K562 (cell line): ENCODE measurements around the gene TRPM4. TPM values are rescaled to one million over a fixed set of nuclear protein-coding genes. Genes with fewer than 3 reads are reported as not detected.

Experiments
- ATF4 ChIP-seq: fragments of 450-650 bp; formaldehyde crosslinking; IDR thresholded peaks from 2 replicates; pipeline ENCODE4 v1.4.0; 2022; ENCODE audit warnings: mild to moderate bottlenecking, moderate library complexity
- BRF1 ChIP-seq: IDR thresholded peaks from 3 replicates; pipeline ENCODE4 v1.6.1; 2011; ENCODE audit warnings: borderline replicate concordance, mild to moderate bottlenecking; ENCODE audit not compliant: insufficient read length; ENCODE audit errors: extremely low read depth
- BRF2 ChIP-seq: IDR thresholded peaks from 3 replicates; pipeline ENCODE4 v1.6.1; 2011; ENCODE audit warnings: borderline replicate concordance, mild to moderate bottlenecking; ENCODE audit not compliant: insufficient read length, insufficient read depth
- CCNT2 ChIP-seq: IDR thresholded peaks from 2 replicates; pipeline ENCODE4 v1.6.1; 2011; ENCODE audit warnings: borderline replicate concordance, low read depth, mild to moderate bottlenecking, moderate library complexity, mixed read lengths, low read length; ENCODE audit not compliant: insufficient read length; ENCODE audit errors: extremely low read depth
- COPS2 ChIP-seq: fragments of 450-650 bp; conservative IDR thresholded peaks from 2 replicates; pipeline ENCODE4 v1.6.1; 2016; ENCODE audit warnings: mild to moderate bottlenecking, moderate library complexity
- E2F5 ChIP-seq: sonication (generic); formaldehyde crosslinking; IDR thresholded peaks from 2 replicates; pipeline ENCODE4 v1.8.0; 2022; ENCODE audit warnings: mild to moderate bottlenecking, missing genetic modification reagents
- FOXO4 ChIP-seq: fragments of 450-650 bp; formaldehyde crosslinking; IDR thresholded peaks from 2 replicates; pipeline ENCODE4 v1.4.0; 2020; ENCODE audit warnings: mild to moderate bottlenecking, moderate library complexity
- HDAC1 ChIP-seq, 2 experiments: fragments of 450-650 bp; IDR thresholded peaks; 2 replicates each; pipeline ENCODE4 v1.6.1; 2016 to 2017; ENCODE audit warnings: inconsistent platforms in 1 of 2, mild to moderate bottlenecking in 1 of 2, moderate library complexity in 1 of 2
- HDAC3 ChIP-seq: fragments of 450-650 bp; IDR thresholded peaks from 2 replicates; pipeline ENCODE4 v1.6.1; 2018; ENCODE audit warnings: borderline replicate concordance, mild to moderate bottlenecking, moderate library complexity; ENCODE audit not compliant: partially characterized antibody
- HLTF ChIP-seq: fragments of 450-650 bp; IDR thresholded peaks from 2 replicates; pipeline ENCODE4 v1.6.1; 2016
- LCOR ChIP-seq: sonication (generic); formaldehyde crosslinking; IDR thresholded peaks from 2 replicates; pipeline ENCODE4 v1.8.0; 2022; ENCODE audit warnings: mild to moderate bottlenecking, missing genetic modification reagents
- MAFF ChIP-seq: IDR thresholded peaks from 2 replicates; pipeline ENCODE4 v1.6.1; 2012; ENCODE audit warnings: low read length, improper control_type of control experiment
- MAX ChIP-seq: sonication (generic); formaldehyde crosslinking; IDR thresholded peaks from 2 replicates; pipeline ENCODE4 v1.9.0; 2022; ENCODE audit warnings: mild to moderate bottlenecking, missing genetic modification reagents
- MITF ChIP-seq: IDR thresholded peaks from 2 replicates; pipeline ENCODE4 v1.6.1; 2014; ENCODE audit warnings: antibody characterized with exemption
- SETDB1 ChIP-seq: IDR thresholded peaks from one replicate; pipeline ENCODE4 v1.6.1; 2012; ENCODE audit warnings: low read length, control low read depth, inconsistent platforms
- TAF7 ChIP-seq: fragments of 450-650 bp; IDR thresholded peaks from 2 replicates; pipeline ENCODE4 v1.6.1; 2016; ENCODE audit warnings: missing genetic modification characterization, missing compliant biosample characterization
- ZBTB9 ChIP-seq: fragments of 450-650 bp; formaldehyde crosslinking; IDR thresholded peaks from 2 replicates; pipeline ENCODE4 v1.4.0; 2020; ENCODE audit warnings: mild to moderate bottlenecking, moderate library complexity
- ZNF23 ChIP-seq: fragments of 250-450 bp; sonication (Bioruptor Pico); IDR thresholded peaks from 2 replicates; pipeline ENCODE4 v1.4.0; 2020; ENCODE audit warnings: mild to moderate bottlenecking
- ZNF668 ChIP-seq: fragments of 250-450 bp; sonication (Bioruptor Pico); IDR thresholded peaks from 2 replicates; pipeline ENCODE4 v1.8.0; 2022; ENCODE audit warnings: mild to moderate bottlenecking, inconsistent platforms
- ZSCAN32 ChIP-seq: fragments of 450-650 bp; formaldehyde crosslinking; IDR thresholded peaks from 2 replicates; pipeline ENCODE4 v1.4.0; 2020; ENCODE audit warnings: mild to moderate bottlenecking, moderate library complexity
- polyA plus RNA-seq, 8 experiments: library from polyadenylated mRNA; depleted of rRNA in 4 of 8; stranded (reverse) in 5 of 8; unstranded in 3 of 8; fragments of >200 nt; fragmentation: Nextera tagmentation in 2 of 8; fragmentation: Illumina TruSeq in 1 of 8; extraction: Ambion mirVana in 2 of 8; extraction: Trizol in 1 of 8; gene quantifications; 2 replicates each; pipeline versions ENCODE4 v1.2.1 to v1.2.3, GENCODE V29; 2011 to 2014; ENCODE audit warnings: inconsistent platforms in 1 of 8, missing spikeins in 1 of 8
- total RNA-seq, 7 experiments: library from RNA; depleted of rRNA in 6 of 7; stranded (reverse); fragments of >200 nt in 6 of 7; fragmentation: Illumina TruSeq in 2 of 7; extraction: Trizol in 2 of 7; gene quantifications; 2 replicates each; pipeline versions ENCODE4 v1.2.1 to v1.2.3, GENCODE V29; 2011 to 2021; ENCODE audit warnings: low replicate concordance in 1 of 7

The TRPM4 gene
- total and polyA plus RNA-seq, 9 of the 15 experiments (the other 6 are each of a cell fraction or from before 2014, with no cell fraction given): 6.5 to 45.4 (median 15.2) TPM

- no peak for TF ChIP-seq MITF
- TF ChIP-seq LCOR (CRISPR knock-in tag): peak; percentile 96
- TF ChIP-seq MAX: peak; percentile 95
- no peak for TF ChIP-seq BRF1
- TF ChIP-seq BRF2: no peak
- peak in 1 of 2 experiments; percentile 94; a peak in 2 of 4 replicates for TF ChIP-seq HDAC1 (IDR thresholded peaks at IDR 0.05)
- TF ChIP-seq HDAC3: no peak
- TF ChIP-seq ZNF23 (CRISPR knock-in tag): no peak
- no peak for TF ChIP-seq ATF4
- TF ChIP-seq MAFF: no peak
- TF ChIP-seq ZSCAN32: no peak
- peak; percentile 7; the same call in 1 of the 2 replicates for TF ChIP-seq TAF7 (tag)
- TF ChIP-seq CCNT2: peak; percentile 77
- TF ChIP-seq COPS2: no peak
- TF ChIP-seq HLTF: peak; percentile 86; the same call in 1 of the 2 replicates
- TF ChIP-seq ZNF668 (CRISPR knock-in tag): no peak
- no peak for TF ChIP-seq FOXO4
- TF ChIP-seq ZBTB9 (CRISPR knock-in tag): peak; percentile 86
- no peak for TF ChIP-seq SETDB1
- TF ChIP-seq E2F5 (CRISPR knock-in tag): no peak; the same call in 1 of the 2 replicates
These were observed 38.8 kb upstream of the TRPM4 start, which contains the start of gene C19orf73 (continued) for GRCh38 chr19:49118565-49119410.
